NT2/D1 (cell line): ENCODE data around the gene IGLL1.

Source experiments
- DNase-seq: peaks from one replicate; pipeline ENCODE4 v3.0.0-alpha.2; 2011; ENCODE audit warnings: low read depth, low spot score
- H3K27me3 ChIP-seq: 2 replicates; pipeline ENCODE4 v1.6.0; 2011; ENCODE audit warnings: mild to moderate bottlenecking; ENCODE audit not compliant: insufficient read length, insufficient read depth
- H3K36me3 ChIP-seq: 2 replicates; pipeline ENCODE4 v1.6.1; 2011; ENCODE audit warnings: mild to moderate bottlenecking, low read length, mixed read lengths; ENCODE audit not compliant: insufficient read depth, insufficient read length
- H3K4me1 ChIP-seq: 2 replicates; pipeline ENCODE4 v1.5.1; 2011; ENCODE audit not compliant: insufficient read depth, insufficient read length
- H3K4me3 ChIP-seq: 2 replicates; pipeline ENCODE4 v1.5.1; 2011; ENCODE audit warnings: low read depth; ENCODE audit not compliant: insufficient read length
- H3K9ac ChIP-seq: 2 replicates; pipeline ENCODE4 v1.6.0; 2011; ENCODE audit warnings: low read depth; ENCODE audit not compliant: insufficient read length
- H3K9me3 ChIP-seq: 2 replicates; pipeline ENCODE4 v1.5.1; 2011; ENCODE audit warnings: mild to moderate bottlenecking, low read length; ENCODE audit not compliant: insufficient read depth
- SUZ12 ChIP-seq: IDR thresholded peaks from 2 replicates; pipeline ENCODE4 v1.6.1; 2011; ENCODE audit not compliant: insufficient read length, insufficient read depth; ENCODE audit errors: extremely low read depth
- YY1 ChIP-seq: IDR thresholded peaks from 2 replicates; pipeline ENCODE4 v1.6.1; 2011; ENCODE audit not compliant: insufficient read length, insufficient read depth
- ZNF274 ChIP-seq: IDR thresholded peaks from 2 replicates; pipeline ENCODE4 v1.6.1; 2011; ENCODE audit warnings: mild to moderate bottlenecking, low read depth, low read length

IGLL1 gene

GRCh38 chr22:23527971-23528740 is 51.9 kb downstream of the IGLL1 start:
- Histone ChIP-seq H3K9ac (no peak overlapping the region), H3K36me3 (no peaks in the 10 kb centered on the region), H3K27me3 (no peaks in the 10 kb centered on the region), H3K4me1 (peaks cover 25% of the 10 kb centered on the region), H3K4me3 (no peak overlapping the region), H3K9me3 (no peaks in the 10 kb centered on the region)
- DNase-seq = no peak
- TF ChIP-seq ZNF274 (no peak), YY1 (no peak), SUZ12 (no peak)

DNA sequence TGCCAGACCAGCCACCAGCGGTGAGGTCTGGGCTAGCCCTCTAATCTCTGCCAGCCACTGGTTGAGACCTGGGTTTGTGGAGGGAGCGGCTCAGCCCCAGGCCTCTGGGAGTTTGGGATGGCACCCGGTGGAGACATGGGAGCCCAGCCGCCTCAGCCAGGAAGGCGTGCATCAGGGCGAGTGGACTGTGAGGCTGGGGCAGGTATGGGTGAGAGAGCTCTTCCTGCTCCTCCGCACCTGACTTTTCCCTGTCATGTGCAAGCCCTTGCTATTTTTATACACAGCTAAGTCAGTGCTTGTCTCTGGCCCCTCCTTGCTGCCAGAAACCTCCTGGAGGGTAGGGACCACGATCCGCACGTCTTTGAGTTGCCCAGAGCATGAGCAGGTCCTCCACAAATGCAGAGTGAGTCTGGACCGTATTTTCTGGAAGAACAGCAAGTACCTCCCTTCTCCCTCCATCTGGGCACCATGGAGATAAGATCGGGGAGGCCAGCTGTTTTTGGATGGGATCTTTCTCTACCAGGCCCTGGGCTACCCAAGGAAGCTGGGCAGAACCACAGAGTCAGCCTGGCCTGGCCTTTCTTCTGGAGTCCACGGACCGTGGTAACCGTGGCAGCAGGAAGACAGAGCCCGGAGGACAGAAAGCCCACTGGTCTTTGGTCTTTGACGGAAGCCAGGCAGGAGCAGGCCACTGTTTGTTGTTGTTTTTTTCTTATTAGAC is 53.3 kb downstream of the IGLL1 start:
- H3K9me3 ChIP-seq = no peaks in the 10 kb centered on the region
- no peak for DNase-seq
- peaks cover 17% of the 10 kb centered on the region for H3K4me1 ChIP-seq
- no peak overlapping the region for H3K4me3 ChIP-seq
- TF ChIP-seq SUZ12 = no peak
- no peak for TF ChIP-seq YY1
- no peak for TF ChIP-seq ZNF274
- H3K36me3 ChIP-seq = no peaks in the 10 kb centered on the region
- no peak overlapping the region for H3K9ac ChIP-seq
- no peaks in the 10 kb centered on the region for H3K27me3 ChIP-seq

- peaks cover 8% of the 10 kb centered on the region for H3K4me1 ChIP-seq
- no peaks in the 10 kb centered on the region for H3K9me3 ChIP-seq
- H3K4me3 ChIP-seq = no peak overlapping the region
- no peak for TF ChIP-seq ZNF274
- no peak for TF ChIP-seq YY1
- no peak for TF ChIP-seq SUZ12
- no peak for DNase-seq
- no peak overlapping the region for H3K9ac ChIP-seq
- no peaks in the 10 kb centered on the region for H3K27me3 ChIP-seq
- H3K36me3 ChIP-seq = no peaks in the 10 kb centered on the region
These were observed 54.6 kb downstream of the IGLL1 start for GRCh38 chr22:23525510-23525909.

DNA sequence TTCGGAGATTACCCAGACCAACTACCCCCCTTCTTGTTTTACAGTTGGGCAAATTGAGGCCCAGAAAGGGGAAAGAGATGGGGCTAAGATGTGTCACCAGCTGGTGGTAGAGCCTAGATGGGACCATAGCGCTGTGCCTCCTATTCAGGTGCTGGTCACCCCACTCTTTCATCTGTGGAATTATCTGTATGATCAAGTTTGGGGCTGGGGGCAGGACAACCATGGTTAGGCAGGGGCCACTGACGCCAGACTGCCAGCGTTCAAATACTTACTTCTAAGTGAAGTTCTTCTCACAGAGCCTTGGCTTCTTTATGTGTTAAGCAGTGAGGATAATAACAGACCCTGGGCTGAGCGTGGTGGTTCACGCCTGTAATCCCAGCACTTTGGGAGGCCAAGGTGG is 55.9 kb downstream of the IGLL1 start:
- Histone ChIP-seq H3K36me3 (no peaks in the 10 kb centered on the region), H3K27me3 (no peaks in the 10 kb centered on the region), H3K9me3 (no peaks in the 10 kb centered on the region), H3K4me3 (no peak overlapping the region), H3K4me1 (peaks cover 3% of the 10 kb centered on the region), H3K9ac (no peak overlapping the region)
- TF ChIP-seq SUZ12 = no peak
- TF ChIP-seq ZNF274 = no peak
- no peak for TF ChIP-seq YY1
- DNase-seq = no peak

GRCh38 chr22:23523713-23524112 is 56.4 kb downstream of the IGLL1 start:
- TF ChIP-seq ZNF274 = no peak
- TF ChIP-seq YY1 = no peak
- no peak for TF ChIP-seq SUZ12
- no peaks in the 10 kb centered on the region for H3K27me3 ChIP-seq
- no peak overlapping the region for H3K9ac ChIP-seq
- H3K4me1 ChIP-seq = peaks cover 5% of the 10 kb centered on the region
- DNase-seq = no peak
- no peaks in the 10 kb centered on the region for H3K36me3 ChIP-seq
- H3K4me3 ChIP-seq = no peak overlapping the region
- no peaks in the 10 kb centered on the region for H3K9me3 ChIP-seq
